ENCODE data around the gene TBC1D14.

The TBC1D14 gene

GRCh38 chr4:7023901-7024300 lies 114.3 kb downstream of the TBC1D14 start:
- H3K36me3 ChIP-seq (ENCODE audit: control insufficient read depth, insufficient read depth, low read length): peaks cover 19% of the 10 kb centered on the region
- no peak overlapping the region for H3K27ac ChIP-seq (ENCODE audit: low read depth, low read length)
- H3K4me1 ChIP-seq (ENCODE audit: control insufficient read depth, insufficient read depth, low read length): no peaks in the 10 kb centered on the region

GRCh38 chr4:7024336-7024890 lies 114.8 kb downstream of the TBC1D14 start:
- Histone ChIP-seq H3K27ac (ENCODE audit: low read depth, low read length) (no peak overlapping the region), H3K9ac (ENCODE audit: low read length) (no peak overlapping the region), H3K4me1 (ENCODE audit: control insufficient read depth, insufficient read depth, low read length) (no peaks in the 10 kb centered on the region), H3K4me3 (ENCODE audit: low read length) (no peak overlapping the region), H3K36me3 (ENCODE audit: control insufficient read depth, insufficient read depth, low read length) (peaks cover 20% of the 10 kb centered on the region), H3K27me3 (ENCODE audit: control insufficient read depth, insufficient read depth, low read length) (no peaks in the 10 kb centered on the region)

More at GRCh38 chr4:7023901-7024300, 114.3 kb downstream of the TBC1D14 start:
- Histone ChIP-seq H3K9ac (ENCODE audit: low read length) (no peak overlapping the region), H3K4me3 (ENCODE audit: low read length) (no peak overlapping the region), H3K27me3 (ENCODE audit: control insufficient read depth, insufficient read depth, low read length) (no peaks in the 10 kb centered on the region)

GRCh38 chr4:7025040-7025602 lies 115.5 kb downstream of the TBC1D14 start:
- Histone ChIP-seq H3K4me1 (ENCODE audit: control insufficient read depth, insufficient read depth, low read length) (no peaks in the 10 kb centered on the region), H3K27ac (ENCODE audit: low read depth, low read length) (no peak overlapping the region), H3K27me3 (ENCODE audit: control insufficient read depth, insufficient read depth, low read length) (no peaks in the 10 kb centered on the region), H3K36me3 (ENCODE audit: control insufficient read depth, insufficient read depth, low read length) (peaks cover 19% of the 10 kb centered on the region), H3K4me3 (ENCODE audit: low read length) (no peak overlapping the region), H3K9ac (ENCODE audit: low read length) (no peak overlapping the region)

GRCh38 chr4:7026107-7026506 lies 116.5 kb downstream of the TBC1D14 start:
- Histone ChIP-seq H3K27me3 (ENCODE audit: control insufficient read depth, insufficient read depth, low read length) (no peaks in the 10 kb centered on the region), H3K36me3 (ENCODE audit: control insufficient read depth, insufficient read depth, low read length) (peaks cover 26% of the 10 kb centered on the region), H3K9ac (ENCODE audit: low read length) (no peak overlapping the region), H3K4me3 (ENCODE audit: low read length) (no peak overlapping the region), H3K27ac (ENCODE audit: low read depth, low read length) (no peak overlapping the region), H3K4me1 (ENCODE audit: control insufficient read depth, insufficient read depth, low read length) (no peaks in the 10 kb centered on the region)

GRCh38 chr4:7027284-7027683 lies 117.7 kb downstream of the TBC1D14 start:
- Histone ChIP-seq H3K9ac (ENCODE audit: low read length) (no peak overlapping the region), H3K27me3 (ENCODE audit: control insufficient read depth, insufficient read depth, low read length) (no peaks in the 10 kb centered on the region), H3K4me1 (ENCODE audit: control insufficient read depth, insufficient read depth, low read length) (no peaks in the 10 kb centered on the region), H3K27ac (ENCODE audit: low read depth, low read length) (no peak overlapping the region), H3K36me3 (ENCODE audit: control insufficient read depth, insufficient read depth, low read length) (peaks cover 22% of the 10 kb centered on the region), H3K4me3 (ENCODE audit: low read length) (no peak overlapping the region)

GRCh38 chr4:7027913-7028312 lies 118.3 kb downstream of the TBC1D14 start:
- Histone ChIP-seq H3K27me3 (ENCODE audit: control insufficient read depth, insufficient read depth, low read length) (no peaks in the 10 kb centered on the region), H3K36me3 (ENCODE audit: control insufficient read depth, insufficient read depth, low read length) (peaks cover 19% of the 10 kb centered on the region), H3K4me1 (ENCODE audit: control insufficient read depth, insufficient read depth, low read length) (no peaks in the 10 kb centered on the region)

GRCh38 chr4:7029212-7029611 lies 119.6 kb downstream of the TBC1D14 start:
- Histone ChIP-seq H3K27me3 (ENCODE audit: control insufficient read depth, insufficient read depth, low read length) (no peaks in the 10 kb centered on the region), H3K36me3 (ENCODE audit: control insufficient read depth, insufficient read depth, low read length) (peaks cover 16% of the 10 kb centered on the region), H3K27ac (ENCODE audit: low read depth, low read length) (no peak overlapping the region), H3K4me1 (ENCODE audit: control insufficient read depth, insufficient read depth, low read length) (no peaks in the 10 kb centered on the region), H3K9ac (ENCODE audit: low read length) (no peak overlapping the region), H3K4me3 (ENCODE audit: low read length) (no peak overlapping the region)

More at GRCh38 chr4:7027913-7028312, 118.3 kb downstream of the TBC1D14 start:
- Histone ChIP-seq H3K4me3 (ENCODE audit: low read length) (no peak overlapping the region), H3K27ac (ENCODE audit: low read depth, low read length) (no peak overlapping the region), H3K9ac (ENCODE audit: low read length) (no peak overlapping the region)

GRCh38 chr4:7029921-7030320 lies 120.3 kb downstream of the TBC1D14 start:
- H3K27me3 ChIP-seq (ENCODE audit: control insufficient read depth, insufficient read depth, low read length): no peaks in the 10 kb centered on the region
- peaks cover 11% of the 10 kb centered on the region for H3K36me3 ChIP-seq (ENCODE audit: control insufficient read depth, insufficient read depth, low read length)
- H3K4me1 ChIP-seq (ENCODE audit: control insufficient read depth, insufficient read depth, low read length): no peaks in the 10 kb centered on the region
- no peak overlapping the region for H3K4me3 ChIP-seq (ENCODE audit: low read length)
- no peak overlapping the region for H3K9ac ChIP-seq (ENCODE audit: low read length)
- H3K27ac ChIP-seq (ENCODE audit: low read depth, low read length): no peak overlapping the region

GRCh38 chr4:7030856-7031255 lies 121.2 kb downstream of the TBC1D14 start:
- Histone ChIP-seq H3K9ac (ENCODE audit: low read length) (no peak overlapping the region), H3K36me3 (ENCODE audit: control insufficient read depth, insufficient read depth, low read length) (peaks cover 11% of the 10 kb centered on the region), H3K4me1 (ENCODE audit: control insufficient read depth, insufficient read depth, low read length) (no peaks in the 10 kb centered on the region), H3K27ac (ENCODE audit: low read depth, low read length) (no peak overlapping the region), H3K4me3 (ENCODE audit: low read length) (no peak overlapping the region), H3K27me3 (ENCODE audit: control insufficient read depth, insufficient read depth, low read length) (no peaks in the 10 kb centered on the region)

- H3K9ac ChIP-seq (ENCODE audit: low read length): no peak overlapping the region
- no peaks in the 10 kb centered on the region for H3K4me1 ChIP-seq (ENCODE audit: control insufficient read depth, insufficient read depth, low read length)
- H3K4me3 ChIP-seq (ENCODE audit: low read length): no peak overlapping the region
- H3K27me3 ChIP-seq (ENCODE audit: control insufficient read depth, insufficient read depth, low read length): no peaks in the 10 kb centered on the region
- no peak overlapping the region for H3K27ac ChIP-seq (ENCODE audit: low read depth, low read length)
- peaks cover 11% of the 10 kb centered on the region for H3K36me3 ChIP-seq (ENCODE audit: control insufficient read depth, insufficient read depth, low read length)
Measured at GRCh38 chr4:7031558-7032449, 122.2 kb downstream of the TBC1D14 start.

GRCh38 chr4:7032596-7032995 lies 123.0 kb downstream of the TBC1D14 start:
- H3K27ac ChIP-seq (ENCODE audit: low read depth, low read length): no peak overlapping the region
- no peaks in the 10 kb centered on the region for H3K27me3 ChIP-seq (ENCODE audit: control insufficient read depth, insufficient read depth, low read length)
- peaks cover 11% of the 10 kb centered on the region for H3K36me3 ChIP-seq (ENCODE audit: control insufficient read depth, insufficient read depth, low read length)
- H3K9ac ChIP-seq (ENCODE audit: low read length): no peak overlapping the region
- H3K4me3 ChIP-seq (ENCODE audit: low read length): no peak overlapping the region
- no peaks in the 10 kb centered on the region for H3K4me1 ChIP-seq (ENCODE audit: control insufficient read depth, insufficient read depth, low read length)

- no peak overlapping the region for H3K27ac ChIP-seq (ENCODE audit: low read depth, low read length)
Measured at GRCh38 chr4:7034262-7035081, 124.8 kb downstream of the TBC1D14 start.

More at GRCh38 chr4:7034262-7035081, 124.8 kb downstream of the TBC1D14 start:
- Histone ChIP-seq H3K4me3 (ENCODE audit: low read length) (no peak overlapping the region), H3K4me1 (ENCODE audit: control insufficient read depth, insufficient read depth, low read length) (no peaks in the 10 kb centered on the region), H3K27me3 (ENCODE audit: control insufficient read depth, insufficient read depth, low read length) (no peaks in the 10 kb centered on the region), H3K36me3 (ENCODE audit: control insufficient read depth, insufficient read depth, low read length) (peaks cover 8% of the 10 kb centered on the region), H3K9ac (ENCODE audit: low read length) (no peak overlapping the region)

Data from rectal smooth muscle tissue (tissue), 1 donor.